Measurements from ENCODE around the gene SFI1. TPM values are rescaled to one million over a fixed set of nuclear protein-coding genes. Genes with fewer than 3 reads are reported as not detected.

Gene SFI1
- polyA plus RNA-seq, 1 donor (not counting 4 experiments of a cell fraction or from before 2014, with no cell fraction given) = 10.7 TPM

DNA sequence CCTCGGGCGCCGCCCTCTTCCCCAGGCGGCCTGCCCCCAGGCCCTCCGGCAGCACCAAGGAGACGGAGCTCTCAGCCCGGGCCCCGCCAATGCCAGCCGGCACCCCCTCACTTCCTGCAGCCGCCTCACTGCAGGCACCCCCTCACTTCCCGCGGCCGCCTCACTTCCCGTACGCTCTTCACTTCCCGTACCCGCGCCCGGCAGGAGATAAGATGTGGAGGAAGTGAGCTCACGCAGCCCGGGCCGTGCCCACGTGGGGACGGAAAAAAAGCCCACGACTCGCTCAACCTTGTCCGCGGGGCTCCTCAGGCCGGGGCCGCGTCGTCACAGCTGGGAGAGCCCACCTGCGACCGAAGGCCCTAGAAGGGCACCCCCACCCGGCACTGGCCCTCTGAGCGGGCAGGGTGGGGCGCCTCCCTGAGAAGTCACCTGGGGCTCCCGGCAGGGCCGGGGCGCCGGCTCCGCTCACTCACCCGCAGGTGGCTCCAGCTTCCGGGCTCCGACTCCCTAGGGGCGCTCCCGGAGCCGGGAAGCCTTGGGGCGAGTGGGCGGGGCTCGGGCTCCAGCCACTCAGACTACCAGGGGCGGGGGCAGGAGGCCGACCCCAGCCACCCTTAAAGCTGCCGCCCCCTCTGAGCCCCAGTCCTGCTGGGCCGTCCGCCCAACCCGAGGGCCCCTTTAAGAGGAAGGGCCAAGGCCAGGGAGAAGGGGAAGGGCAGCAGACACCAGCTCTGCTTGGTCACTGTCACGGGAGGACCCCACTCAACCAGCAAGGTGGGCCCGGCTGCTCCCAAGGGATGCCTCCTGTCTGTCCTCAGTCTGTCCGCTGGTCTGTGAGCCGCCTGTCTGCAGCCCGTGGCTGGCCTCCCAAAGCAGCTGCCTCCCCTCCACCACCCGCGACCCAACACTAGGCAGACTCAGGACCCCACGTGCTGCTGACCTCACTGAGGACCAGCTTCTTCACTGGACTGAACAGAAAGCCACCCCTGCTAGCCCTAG lies 134.3 kb downstream of the SFI1 start:
- H3K4me2 ChIP-seq (ENCODE audit: control insufficient read depth, extremely low read depth, insufficient read depth, low read depth, low read length) = peak overlapping the region; percentile 68
- FAIRE-seq (no peak), DNase-seq (ENCODE audit: low read depth, low spot score) (peak; percentile 25)
- peak overlapping the region; percentile 80 for H3K27ac ChIP-seq (ENCODE audit: control insufficient read depth, insufficient read depth, low read length)
- H3K4me3 ChIP-seq (ENCODE audit: control insufficient read depth in 2 of 3, extremely low read depth in 1 of 3, insufficient read depth in 2 of 3, low read depth in 1 of 3, low read length in 3 of 3) = peak overlapping the region; percentile 53 to 83 (median 83)
- no peaks in the 10 kb centered on the region for H3K9me3 ChIP-seq (ENCODE audit: control insufficient read depth, low read depth, low read length)
- dilution Hi-C loops (cut with MboI; ENCODE audit: extremely low pct_ligation_motif_present, low sequenced_read_pairs) = no loop called here
- H3K9me1 ChIP-seq (ENCODE audit: control insufficient read depth, extremely low read depth, insufficient read depth, low read length) = peaks cover 2% of the 10 kb centered on the region
- H3K4me1 ChIP-seq (ENCODE audit: control insufficient read depth, extremely low read depth, insufficient read depth, low read length) = peaks cover 20% of the 10 kb centered on the region
- peaks cover 91% of the 10 kb centered on the region for H3K79me2 ChIP-seq (ENCODE audit: control insufficient read depth, insufficient read depth, low read length)
- H3K27me3 ChIP-seq (ENCODE audit: control insufficient read depth, extremely low read depth, insufficient read depth, low read length) = no peaks in the 10 kb centered on the region
- peak overlapping the region; percentile 88 for H3K9ac ChIP-seq (ENCODE audit: control insufficient read depth, extremely low read depth, insufficient read depth, low read length)
- TF ChIP-seq, protein P1, sequence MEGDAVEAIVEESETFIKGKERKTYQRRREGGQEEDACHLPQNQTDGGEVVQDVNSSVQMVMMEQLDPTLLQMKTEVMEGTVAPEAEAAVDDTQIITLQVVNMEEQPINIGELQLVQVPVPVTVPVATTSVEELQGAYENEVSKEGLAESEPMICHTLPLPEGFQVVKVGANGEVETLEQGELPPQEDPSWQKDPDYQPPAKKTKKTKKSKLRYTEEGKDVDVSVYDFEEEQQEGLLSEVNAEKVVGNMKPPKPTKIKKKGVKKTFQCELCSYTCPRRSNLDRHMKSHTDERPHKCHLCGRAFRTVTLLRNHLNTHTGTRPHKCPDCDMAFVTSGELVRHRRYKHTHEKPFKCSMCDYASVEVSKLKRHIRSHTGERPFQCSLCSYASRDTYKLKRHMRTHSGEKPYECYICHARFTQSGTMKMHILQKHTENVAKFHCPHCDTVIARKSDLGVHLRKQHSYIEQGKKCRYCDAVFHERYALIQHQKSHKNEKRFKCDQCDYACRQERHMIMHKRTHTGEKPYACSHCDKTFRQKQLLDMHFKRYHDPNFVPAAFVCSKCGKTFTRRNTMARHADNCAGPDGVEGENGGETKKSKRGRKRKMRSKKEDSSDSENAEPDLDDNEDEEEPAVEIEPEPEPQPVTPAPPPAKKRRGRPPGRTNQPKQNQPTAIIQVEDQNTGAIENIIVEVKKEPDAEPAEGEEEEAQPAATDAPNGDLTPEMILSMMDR (optimal IDR thresholded peaks at IDR 0.05 in 1 of 3, IDR thresholded peaks at IDR 0.05 in 1 of 3, conservative IDR thresholded peaks at IDR 0.05 in 1 of 3; ENCODE audit: extremely low read depth in 1 of 3, insufficient read depth in 2 of 3, low read length in 3 of 3) = peak in 1 of 3 experiments; percentile 0
- TF ChIP-seq EZH2 (IDR thresholded peaks at IDR 0.05; ENCODE audit: low read length) = no peak
- H2AFZ ChIP-seq (ENCODE audit: control insufficient read depth, low read length) = peak overlapping the region; percentile 52
- peaks cover 33% of the 10 kb centered on the region for H4K20me1 ChIP-seq (ENCODE audit: control insufficient read depth, extremely low read depth, insufficient read depth, low read length)
- peaks cover 6 to 30% of the 10 kb centered on the region in 2 experiments for H3K36me3 ChIP-seq (ENCODE audit: control insufficient read depth in 2 of 2, extremely low read depth in 1 of 2, insufficient read depth in 2 of 2, low read length in 2 of 2)

DNA sequence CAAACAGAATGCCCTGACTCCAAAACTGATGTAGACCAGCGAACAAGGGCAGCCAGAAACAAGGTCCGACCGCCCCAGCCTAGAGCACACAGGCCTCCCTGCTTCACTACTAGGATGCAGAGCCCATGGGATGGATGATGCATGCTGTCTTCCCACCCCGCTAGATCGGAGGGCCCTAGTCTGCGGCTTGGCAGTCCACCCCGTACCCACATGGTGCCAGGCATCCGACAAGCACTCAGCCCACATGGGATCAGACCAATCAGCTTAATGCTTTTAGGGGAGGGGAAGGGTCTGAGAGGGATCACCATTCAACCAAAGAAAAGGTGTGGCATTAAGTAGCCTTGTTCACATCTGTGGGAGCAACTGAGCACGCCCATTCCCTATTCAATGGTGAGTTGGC lies 135.1 kb downstream of the SFI1 start:
- Histone ChIP-seq H3K4me3 (ENCODE audit: control insufficient read depth in 2 of 3, extremely low read depth in 1 of 3, insufficient read depth in 2 of 3, low read depth in 1 of 3, low read length in 3 of 3) (no peak overlapping the region), H3K36me3 (ENCODE audit: control insufficient read depth in 2 of 2, extremely low read depth in 1 of 2, insufficient read depth in 2 of 2, low read length in 2 of 2) (peaks cover 6 to 27% of the 10 kb centered on the region in 2 experiments), H3K4me1 (ENCODE audit: control insufficient read depth, extremely low read depth, insufficient read depth, low read length) (peaks cover 12% of the 10 kb centered on the region), H3K9ac (ENCODE audit: control insufficient read depth, extremely low read depth, insufficient read depth, low read length) (no peak overlapping the region), H2AFZ (ENCODE audit: control insufficient read depth, low read length) (no peak overlapping the region), H3K27ac (ENCODE audit: control insufficient read depth, insufficient read depth, low read length) (peak overlapping the region; percentile 80), H3K27me3 (ENCODE audit: control insufficient read depth, extremely low read depth, insufficient read depth, low read length) (no peaks in the 10 kb centered on the region), H3K9me1 (ENCODE audit: control insufficient read depth, extremely low read depth, insufficient read depth, low read length) (peaks cover 2% of the 10 kb centered on the region), H3K4me2 (ENCODE audit: control insufficient read depth, extremely low read depth, insufficient read depth, low read depth, low read length) (peak overlapping the region; percentile 68), H4K20me1 (ENCODE audit: control insufficient read depth, extremely low read depth, insufficient read depth, low read length) (peaks cover 25% of the 10 kb centered on the region), H3K9me3 (ENCODE audit: control insufficient read depth, low read depth, low read length) (no peaks in the 10 kb centered on the region), H3K79me2 (ENCODE audit: control insufficient read depth, insufficient read depth, low read length) (peaks cover 91% of the 10 kb centered on the region)
- FAIRE-seq (no peak), DNase-seq (ENCODE audit: low read depth, low spot score) (no peak)
- TF ChIP-seq, protein P1 (optimal IDR thresholded peaks at IDR 0.05 in 1 of 3, IDR thresholded peaks at IDR 0.05 in 1 of 3, conservative IDR thresholded peaks at IDR 0.05 in 1 of 3; ENCODE audit: extremely low read depth in 1 of 3, insufficient read depth in 2 of 3, low read length in 3 of 3) = no peak
- no peak for TF ChIP-seq EZH2 (IDR thresholded peaks at IDR 0.05; ENCODE audit: low read length)
- dilution Hi-C loops (cut with MboI; ENCODE audit: extremely low pct_ligation_motif_present, low sequenced_read_pairs) = no loop called here
